Central memory CD8-positive, alpha-beta T cell (primary cell): ENCODE data around the gene MPPED2.

Experiments used
- ATAC-seq: fragments of 150-1000 bp; cut with Tn5 transposase; replicated peaks from 2 replicates; pipeline ENCODE4 v1.10.0; 2022; ENCODE audit warnings: mild to moderate bottlenecking, moderate FRiP score, moderate number of reproducible peaks; ENCODE audit not compliant: poor library complexity, severe bottlenecking; ENCODE audit errors: extremely low read depth
- DNase-seq, 2 donors: peaks; one replicate each; pipeline ENCODE4 v3.0.0; 2021; ENCODE audit warnings: low spot score in 2 of 2
- H3K27ac Mint-ChIP-seq: one replicate; pipeline ENCODE4 v1.8.0; 2022; ENCODE audit warnings: low read depth, mild to moderate bottlenecking, moderate library complexity, mixed read lengths
- H3K27me3 Mint-ChIP-seq: one replicate; pipeline ENCODE4 v1.8.0; 2022; ENCODE audit warnings: mixed read lengths
- H3K36me3 Mint-ChIP-seq: one replicate; pipeline ENCODE4 v1.8.0; 2022; ENCODE audit warnings: mild to moderate bottlenecking, moderate library complexity, mixed read lengths; ENCODE audit not compliant: insufficient read depth
- H3K4me1 Mint-ChIP-seq: one replicate; pipeline ENCODE4 v1.8.0; 2022; ENCODE audit warnings: mixed read lengths
- H3K4me3 Mint-ChIP-seq: one replicate; pipeline ENCODE4 v1.8.0; 2022; ENCODE audit warnings: mild to moderate bottlenecking, moderate library complexity, mixed read lengths
- H3K9me3 Mint-ChIP-seq: one replicate; pipeline ENCODE4 v1.8.0; 2022; ENCODE audit warnings: mixed read lengths

Gene MPPED2

GRCh38 chr11:30587269-30587812, 1.2 kb upstream of the MPPED2 start:
- Mint-ChIP-seq H3K4me1 (no peaks in the 10 kb centered on the region), H3K27ac (no peak overlapping the region), H3K4me3 (no peak overlapping the region), H3K36me3 (no peaks in the 10 kb centered on the region), H3K27me3 (peaks cover 43% of the 10 kb centered on the region), H3K9me3 (peaks cover 6% of the 10 kb centered on the region)
- ATAC-seq: no peak
- DNase-seq: no peak

- no peak overlapping the region for H3K27ac Mint-ChIP-seq
- H3K4me1 Mint-ChIP-seq: no peaks in the 10 kb centered on the region
- H3K27me3 Mint-ChIP-seq: peaks cover 44% of the 10 kb centered on the region
- no peak for DNase-seq
- no peak overlapping the region for H3K4me3 Mint-ChIP-seq
- H3K9me3 Mint-ChIP-seq: no peaks in the 10 kb centered on the region
- ATAC-seq: no peak
- no peaks in the 10 kb centered on the region for H3K36me3 Mint-ChIP-seq
Observed at GRCh38 chr11:30585892-30586250, 282 bp downstream of the MPPED2 start.

DNA sequence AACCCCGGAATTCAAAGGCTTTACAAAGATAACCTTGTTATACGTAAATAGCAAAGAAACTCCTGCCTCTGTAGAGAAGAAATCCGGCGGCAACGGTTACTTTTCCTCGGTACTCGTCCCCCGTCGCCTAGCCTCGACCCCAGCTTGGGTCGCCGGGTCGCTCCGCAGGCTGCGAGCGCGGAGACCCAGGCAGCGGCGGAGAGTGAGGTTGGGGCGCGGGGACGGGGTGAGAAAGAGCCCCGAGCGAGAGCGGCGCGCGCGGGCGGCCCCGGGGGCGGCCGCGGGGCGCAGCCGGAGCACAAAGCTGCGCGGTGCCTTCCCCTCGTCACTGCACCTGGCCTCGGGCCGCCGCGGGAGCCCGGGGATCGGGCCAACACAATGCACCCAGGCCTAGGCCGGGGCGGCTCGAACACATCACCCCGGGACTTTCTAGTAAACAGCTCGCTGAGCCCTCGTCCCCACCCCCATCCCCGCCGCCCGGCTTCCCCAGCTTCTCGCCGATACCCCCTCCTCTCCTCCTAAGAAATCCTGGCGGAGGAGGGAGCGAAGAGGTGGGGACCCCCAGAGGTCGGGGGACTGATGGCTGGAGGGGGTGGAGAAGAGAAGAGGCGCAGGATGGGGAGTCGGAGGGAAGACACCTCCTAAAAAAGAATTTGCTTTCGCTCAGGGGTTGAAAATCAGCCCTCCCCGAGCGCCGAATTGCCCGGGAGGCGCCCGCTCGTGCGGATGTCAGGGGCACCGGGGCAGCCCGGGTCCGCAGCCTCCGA, 845 bp downstream of the MPPED2 start:
- Mint-ChIP-seq H3K9me3 (no peaks in the 10 kb centered on the region), H3K36me3 (no peaks in the 10 kb centered on the region), H3K4me1 (no peaks in the 10 kb centered on the region), H3K4me3 (no peak overlapping the region), H3K27me3 (peaks cover 44% of the 10 kb centered on the region), H3K27ac (no peak overlapping the region)
- DNase-seq (no peak), ATAC-seq (peak; percentile 32)

- Mint-ChIP-seq H3K4me3 (no peak overlapping the region), H3K9me3 (no peaks in the 10 kb centered on the region), H3K4me1 (no peaks in the 10 kb centered on the region), H3K36me3 (no peaks in the 10 kb centered on the region), H3K27me3 (peaks cover 44% of the 10 kb centered on the region), H3K27ac (no peak overlapping the region)
- DNase-seq (no peak), ATAC-seq (no peak)
Observed at GRCh38 chr11:30583476-30584280, 2.5 kb downstream of the MPPED2 start.

DNA sequence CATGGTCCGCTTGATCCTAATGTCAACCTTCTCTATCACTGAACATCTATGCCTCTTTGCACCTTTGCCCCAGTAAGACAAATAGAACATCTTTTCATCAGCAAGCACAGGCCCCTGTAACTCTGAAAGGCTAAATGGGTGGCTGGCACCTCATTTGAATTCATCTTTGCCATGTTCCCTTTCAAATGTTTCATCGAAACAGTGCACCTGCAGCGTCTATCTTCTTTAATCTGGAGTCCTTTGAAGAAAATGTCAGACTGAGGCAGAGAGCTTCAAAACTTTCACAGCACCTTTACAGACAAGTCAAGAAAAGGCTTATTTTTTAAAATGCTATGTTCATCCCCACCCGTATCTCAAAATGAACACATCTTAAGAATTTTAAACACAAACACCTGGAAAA, 3.4 kb downstream of the MPPED2 start:
- H3K4me3 Mint-ChIP-seq: no peak overlapping the region
- no peaks in the 10 kb centered on the region for H3K4me1 Mint-ChIP-seq
- no peaks in the 10 kb centered on the region for H3K9me3 Mint-ChIP-seq
- no peak overlapping the region for H3K27ac Mint-ChIP-seq
- no peak for ATAC-seq
- H3K27me3 Mint-ChIP-seq: peaks cover 44% of the 10 kb centered on the region
- H3K36me3 Mint-ChIP-seq: no peaks in the 10 kb centered on the region
- DNase-seq: no peak

DNA sequence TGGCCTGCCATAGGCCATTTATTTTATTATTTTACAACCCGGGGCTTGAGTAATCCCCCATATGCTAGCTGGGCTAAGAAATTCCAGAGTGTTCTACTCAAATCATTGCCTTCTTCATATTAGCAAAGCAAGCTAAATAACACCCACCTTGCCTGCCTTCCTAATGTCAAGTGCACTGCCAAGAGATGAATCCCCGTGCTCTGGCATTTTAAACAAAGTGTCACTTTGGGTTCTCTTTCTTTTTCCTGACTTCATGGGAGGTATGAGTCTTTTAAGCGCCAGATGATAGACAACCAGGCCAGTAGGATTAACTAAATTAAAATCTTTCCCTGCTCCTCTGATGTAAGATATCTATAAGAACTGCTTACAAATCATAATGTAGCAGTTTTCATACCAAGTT, 4.5 kb downstream of the MPPED2 start:
- H3K27ac Mint-ChIP-seq: no peak overlapping the region
- H3K27me3 Mint-ChIP-seq: peaks cover 33% of the 10 kb centered on the region
- no peaks in the 10 kb centered on the region for H3K36me3 Mint-ChIP-seq
- H3K4me1 Mint-ChIP-seq: no peaks in the 10 kb centered on the region
- no peak overlapping the region for H3K4me3 Mint-ChIP-seq
- H3K9me3 Mint-ChIP-seq: no peaks in the 10 kb centered on the region
- no peak for ATAC-seq
- DNase-seq: no peak

DNA sequence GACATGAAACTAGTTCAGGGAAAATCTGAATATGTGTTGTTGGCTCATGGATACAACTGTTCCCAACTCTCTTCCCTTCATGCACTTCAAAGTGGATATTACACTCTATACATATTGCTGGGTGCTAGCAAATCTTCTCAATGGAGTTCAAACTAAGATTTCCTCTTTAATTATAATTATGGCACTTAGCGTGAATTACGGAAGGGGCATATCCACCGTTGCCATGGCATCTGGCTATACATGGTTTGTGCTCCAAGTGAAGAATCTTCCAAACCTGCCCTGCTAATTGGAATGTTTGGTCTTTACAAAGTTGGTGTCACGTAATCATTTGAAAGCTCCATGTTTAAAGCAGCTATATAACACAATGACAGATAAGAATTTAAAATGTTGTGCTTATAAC, 5.6 kb downstream of the MPPED2 start:
- no peak overlapping the region for H3K4me3 Mint-ChIP-seq
- H3K27ac Mint-ChIP-seq: no peak overlapping the region
- H3K36me3 Mint-ChIP-seq: no peaks in the 10 kb centered on the region
- peaks cover 30% of the 10 kb centered on the region for H3K27me3 Mint-ChIP-seq
- no peaks in the 10 kb centered on the region for H3K4me1 Mint-ChIP-seq
- ATAC-seq: no peak
- no peak for DNase-seq
- no peaks in the 10 kb centered on the region for H3K9me3 Mint-ChIP-seq

GRCh38 chr11:30579415-30580175, 6.6 kb downstream of the MPPED2 start:
- H3K27me3 Mint-ChIP-seq: peaks cover 23% of the 10 kb centered on the region
- ATAC-seq: no peak
- no peaks in the 10 kb centered on the region for H3K4me1 Mint-ChIP-seq
- H3K27ac Mint-ChIP-seq: no peak overlapping the region
- no peak overlapping the region for H3K4me3 Mint-ChIP-seq
- no peaks in the 10 kb centered on the region for H3K36me3 Mint-ChIP-seq
- DNase-seq: no peak
- H3K9me3 Mint-ChIP-seq: no peaks in the 10 kb centered on the region

GRCh38 chr11:30578406-30578805, 7.7 kb downstream of the MPPED2 start:
- Mint-ChIP-seq H3K4me3 (no peak overlapping the region), H3K9me3 (no peaks in the 10 kb centered on the region), H3K27ac (no peak overlapping the region), H3K27me3 (peaks cover 12% of the 10 kb centered on the region), H3K4me1 (no peaks in the 10 kb centered on the region), H3K36me3 (no peaks in the 10 kb centered on the region)
- ATAC-seq (no peak), DNase-seq (no peak)

GRCh38 chr11:30573951-30574350, 12.2 kb downstream of the MPPED2 start:
- no peak overlapping the region for H3K27ac Mint-ChIP-seq
- H3K4me1 Mint-ChIP-seq: no peaks in the 10 kb centered on the region
- H3K4me3 Mint-ChIP-seq: no peak overlapping the region
- H3K36me3 Mint-ChIP-seq: peaks cover 1% of the 10 kb centered on the region
- H3K9me3 Mint-ChIP-seq: peaks cover 9% of the 10 kb centered on the region
- no peaks in the 10 kb centered on the region for H3K27me3 Mint-ChIP-seq
- DNase-seq (no peak), ATAC-seq (no peak)

- peaks cover 2% of the 10 kb centered on the region for H3K36me3 Mint-ChIP-seq
- H3K27ac Mint-ChIP-seq: no peak overlapping the region
- DNase-seq (no peak), ATAC-seq (no peak)
- H3K4me1 Mint-ChIP-seq: no peaks in the 10 kb centered on the region
- H3K9me3 Mint-ChIP-seq: peaks cover 19% of the 10 kb centered on the region
- no peak overlapping the region for H3K4me3 Mint-ChIP-seq
- H3K27me3 Mint-ChIP-seq: no peaks in the 10 kb centered on the region
Observed at GRCh38 chr11:30568931-30569330, 17.2 kb downstream of the MPPED2 start.

DNA sequence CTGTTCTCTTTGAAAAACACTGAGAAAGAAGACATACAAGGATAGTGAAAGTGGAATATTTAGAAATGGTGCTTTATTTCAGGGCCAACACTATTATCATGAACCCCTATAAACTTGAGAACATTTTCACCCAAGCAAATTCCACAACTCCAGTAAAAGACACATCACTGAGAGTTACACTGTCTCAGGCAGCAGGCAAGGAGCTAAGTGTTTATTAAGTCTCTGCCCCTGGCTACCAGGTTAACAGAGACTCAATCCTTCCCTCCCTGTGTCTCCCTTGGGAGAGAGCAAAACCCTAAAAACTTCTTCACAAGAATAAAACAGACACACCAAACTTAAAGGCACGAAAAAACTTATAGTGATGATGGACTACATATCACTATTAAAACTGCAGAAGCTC, 18.5 kb downstream of the MPPED2 start:
- Mint-ChIP-seq H3K36me3 (peaks cover 2% of the 10 kb centered on the region), H3K27me3 (no peaks in the 10 kb centered on the region), H3K9me3 (peaks cover 21% of the 10 kb centered on the region), H3K4me3 (no peak overlapping the region), H3K27ac (no peak overlapping the region), H3K4me1 (no peaks in the 10 kb centered on the region)
- ATAC-seq (no peak), DNase-seq (no peak)
